DND-41 (cell line): ENCODE data around the gene PVALEF.
"Not testable (repeated sequence)": the region's sequence is repeated elsewhere in the genome, so short reads cannot be mapped to it uniquely, and the experiment has no call there.

Experiments
- ATAC-seq: fragments of 200-7000 bp; cut with Tn5 transposase; 3 replicates; pipeline ENCODE4 v1.9.1; 2021; ENCODE audit warnings: low read depth; ENCODE audit not compliant: insufficient read depth
- DNase-seq: peaks from one replicate; pipeline ENCODE4 v3.0.0-alpha.2; 2020
- H2AFZ ChIP-seq: 2 replicates; pipeline ENCODE4 v1.6.0; 2012; ENCODE audit warnings: low read depth, low read length
- H3K27ac ChIP-seq: 2 replicates; pipeline ENCODE4 v1.5.1; 2012; ENCODE audit warnings: low read length, inconsistent platforms
- H3K27me3 ChIP-seq: fragments of 200-600 bp; sonication (generic); 2 replicates; pipeline ENCODE4 v1.6.0; 2012; ENCODE audit warnings: low read length, mild to moderate bottlenecking, inconsistent platforms; ENCODE audit not compliant: insufficient read depth, poor library complexity
- H3K36me3 ChIP-seq: 2 replicates; pipeline ENCODE4 v1.5.1; 2012; ENCODE audit warnings: low read length, inconsistent platforms; ENCODE audit not compliant: insufficient read depth
- H3K4me1 ChIP-seq: 2 replicates; pipeline ENCODE4 v1.5.1; 2012; ENCODE audit warnings: mild to moderate bottlenecking, low read length; ENCODE audit not compliant: insufficient read depth
- H3K4me2 ChIP-seq: 2 replicates; pipeline ENCODE4 v1.6.0; 2012; ENCODE audit warnings: mild to moderate bottlenecking, moderate library complexity, low read length, inconsistent platforms; ENCODE audit not compliant: insufficient read depth
- H3K4me3 ChIP-seq, 2 experiments: fragments of 200-600 bp in 1 of 2; shearing (Covaris generic) in 1 of 2; 2 replicates each; pipeline ENCODE4 v1.5.1; 2012 to 2016; ENCODE audit warnings: inconsistent platforms in 2 of 2, low read length in 2 of 2, mild to moderate bottlenecking in 2 of 2, low read depth in 1 of 2, moderate library complexity in 1 of 2
- H3K79me2 ChIP-seq: 2 replicates; pipeline ENCODE4 v1.6.0; 2012; ENCODE audit warnings: low read length, inconsistent platforms; ENCODE audit not compliant: insufficient read depth
- H3K9ac ChIP-seq: 2 replicates; pipeline ENCODE4 v1.6.0; 2012; ENCODE audit warnings: low read depth, mild to moderate bottlenecking, inconsistent platforms, low read length, moderate library complexity
- H3K9me3 ChIP-seq: 2 replicates; pipeline ENCODE4 v1.5.1; 2012; ENCODE audit warnings: low read length, moderate library complexity, mild to moderate bottlenecking, inconsistent platforms; ENCODE audit not compliant: insufficient read depth, severe bottlenecking
- H4K20me1 ChIP-seq: 2 replicates; pipeline ENCODE4 v1.6.0; 2012; ENCODE audit warnings: low read length; ENCODE audit not compliant: insufficient read depth
- CTCF ChIP-seq: IDR thresholded peaks from 2 replicates; pipeline ENCODE4 v1.5.1; 2012; ENCODE audit warnings: borderline replicate concordance, low read length, moderate library complexity, mild to moderate bottlenecking; ENCODE audit not compliant: poor library complexity, severe bottlenecking; ENCODE audit errors: extremely low read depth
- EZH2 ChIP-seq: IDR thresholded peaks from 3 replicates; pipeline ENCODE4 v1.6.1; 2012; ENCODE audit warnings: borderline replicate concordance, low read depth, mild to moderate bottlenecking, moderate library complexity, low read length, inconsistent platforms; ENCODE audit not compliant: severe bottlenecking

The PVALEF gene

GRCh38 chr17:81152288-81152828 is 12.9 kb upstream of the PVALEF start:
- Histone ChIP-seq H4K20me1 (no peaks in the 10 kb centered on the region; the same call in 1 of the 2 replicates), H3K27me3 (peaks cover 3% of the 10 kb centered on the region), H3K4me3 (no peak overlapping the region), H3K36me3 (no peaks in the 10 kb centered on the region), H3K9me3 (no peaks in the 10 kb centered on the region), H3K27ac (no peak overlapping the region), H2AFZ (no peak overlapping the region), H3K79me2 (no peaks in the 10 kb centered on the region), H3K4me1 (no peaks in the 10 kb centered on the region), H3K4me2 (no peak overlapping the region), H3K9ac (no peak overlapping the region)
- ATAC-seq: no peak
- DNase-seq: no peak
- TF ChIP-seq EZH2: no peak

- H3K9ac ChIP-seq: no peak overlapping the region
- H3K27me3 ChIP-seq: peaks cover 3% of the 10 kb centered on the region
- H2AFZ ChIP-seq: no peak overlapping the region
- H3K4me1 ChIP-seq: no peaks in the 10 kb centered on the region
- no peak overlapping the region for H3K27ac ChIP-seq
- H3K9me3 ChIP-seq: no peaks in the 10 kb centered on the region
- H3K4me3 ChIP-seq: no peak overlapping the region
- no peak overlapping the region for H3K4me2 ChIP-seq
- no peak for ATAC-seq
- TF ChIP-seq EZH2 (no peak), CTCF (no peak)
- H3K36me3 ChIP-seq: no peaks in the 10 kb centered on the region
- no peaks in the 10 kb centered on the region; the same call in 1 of the 2 replicates for H4K20me1 ChIP-seq
- H3K79me2 ChIP-seq: no peaks in the 10 kb centered on the region
- DNase-seq: no peak
Measured at GRCh38 chr17:81153340-81153803, 11.9 kb upstream of the PVALEF start.

GRCh38 chr17:81154016-81154415 is 11.3 kb upstream of the PVALEF start:
- DNase-seq, H2AFZ ChIP-seq, H3K27ac ChIP-seq, H3K36me3 ChIP-seq, ATAC-seq, H3K9ac ChIP-seq, H3K79me2 ChIP-seq, H3K4me1 ChIP-seq, H3K9me3 ChIP-seq, H3K27me3 ChIP-seq, H3K4me2 ChIP-seq, H4K20me1 ChIP-seq, H3K4me3 ChIP-seq: not testable (repeated sequence)

GRCh38 chr17:81154961-81155360 is 10.3 kb upstream of the PVALEF start:
- Histone ChIP-seq H3K9me3 (no peaks in the 10 kb centered on the region), H3K4me1 (no peaks in the 10 kb centered on the region), H3K79me2 (no peaks in the 10 kb centered on the region), H3K4me2 (no peak overlapping the region), H3K9ac (no peak overlapping the region), H4K20me1 (no peaks in the 10 kb centered on the region), H2AFZ (no peak overlapping the region), H3K36me3 (no peaks in the 10 kb centered on the region), H3K4me3 (no peak overlapping the region), H3K27me3 (peaks cover 3% of the 10 kb centered on the region), H3K27ac (no peak overlapping the region)
- ATAC-seq (no peak), DNase-seq (no peak)
- no peak for TF ChIP-seq CTCF
- no peak for TF ChIP-seq EZH2
